Neuron (in vitro differentiated cells): ENCODE results near the gene PDE4D.
A peak's percentile ranks its signal among the peaks of the same experiment; 100 is the strongest.

Experiments
- H2AFZ ChIP-seq: one replicate; pipeline ENCODE4 v1.6.1; 2013; ENCODE audit warnings: low read depth, mild to moderate bottlenecking, inconsistent platforms, low read length, moderate library complexity
- H3K27me3 ChIP-seq: one replicate; pipeline ENCODE4 v1.6.1; 2013; ENCODE audit warnings: low read length; ENCODE audit not compliant: insufficient read depth
- H3K36me3 ChIP-seq: one replicate; pipeline ENCODE4 v1.6.1; 2013; ENCODE audit warnings: low read length; ENCODE audit not compliant: insufficient read depth
- H3K4me1 ChIP-seq: one replicate; pipeline ENCODE4 v1.6.1; 2013; ENCODE audit warnings: low read length; ENCODE audit not compliant: insufficient read depth
- H3K4me3 ChIP-seq: 2 replicates; pipeline ENCODE4 v1.5.1; 2013; ENCODE audit warnings: mild to moderate bottlenecking, low read length, moderate library complexity
- H3K9me3 ChIP-seq: one replicate; pipeline ENCODE4 v1.6.1; 2013; ENCODE audit warnings: low read length

Gene PDE4D

GRCh38 chr5:59188419-59189225 lies 704.9 kb downstream of the PDE4D start:
- peaks cover 27% of the 10 kb centered on the region for H3K4me1 ChIP-seq
- H3K36me3 ChIP-seq = peaks cover 2% of the 10 kb centered on the region
- H3K9me3 ChIP-seq = no peaks in the 10 kb centered on the region
- peak overlapping the region; percentile 46 for H2AFZ ChIP-seq
- no peaks in the 10 kb centered on the region for H3K27me3 ChIP-seq
- H3K4me3 ChIP-seq = peak overlapping the region; percentile 41

- peak overlapping the region; percentile 41 for H3K4me3 ChIP-seq
- no peaks in the 10 kb centered on the region for H3K9me3 ChIP-seq
- peak overlapping the region; percentile 46 for H2AFZ ChIP-seq
- H3K4me1 ChIP-seq = peaks cover 35% of the 10 kb centered on the region
- H3K27me3 ChIP-seq = no peaks in the 10 kb centered on the region
- no peaks in the 10 kb centered on the region for H3K36me3 ChIP-seq
Measured at GRCh38 chr5:59187857-59188256, 705.7 kb downstream of the PDE4D start.

GRCh38 chr5:59186623-59187022 lies 706.9 kb downstream of the PDE4D start:
- Histone ChIP-seq H2AFZ (no peak overlapping the region), H3K27me3 (no peaks in the 10 kb centered on the region), H3K36me3 (no peaks in the 10 kb centered on the region), H3K4me3 (no peak overlapping the region), H3K4me1 (peaks cover 38% of the 10 kb centered on the region), H3K9me3 (no peaks in the 10 kb centered on the region)

GRCh38 chr5:59185757-59186385 lies 707.7 kb downstream of the PDE4D start:
- Histone ChIP-seq H3K9me3 (no peaks in the 10 kb centered on the region), H3K4me3 (no peak overlapping the region), H3K36me3 (no peaks in the 10 kb centered on the region), H3K27me3 (no peaks in the 10 kb centered on the region), H2AFZ (no peak overlapping the region), H3K4me1 (peaks cover 38% of the 10 kb centered on the region)

- Histone ChIP-seq H2AFZ (no peak overlapping the region), H3K4me3 (no peak overlapping the region), H3K4me1 (peaks cover 34% of the 10 kb centered on the region), H3K9me3 (no peaks in the 10 kb centered on the region), H3K27me3 (no peaks in the 10 kb centered on the region), H3K36me3 (no peaks in the 10 kb centered on the region)
Measured at GRCh38 chr5:59184769-59185168, 708.8 kb downstream of the PDE4D start.

GRCh38 chr5:59182760-59183159 lies 710.8 kb downstream of the PDE4D start:
- H3K9me3 ChIP-seq = no peaks in the 10 kb centered on the region
- H3K4me3 ChIP-seq = no peak overlapping the region

GRCh38 chr5:59180515-59180914 lies 713.0 kb downstream of the PDE4D start:
- Histone ChIP-seq H3K4me1 (peaks cover 15% of the 10 kb centered on the region), H3K27me3 (no peaks in the 10 kb centered on the region), H2AFZ (no peak overlapping the region), H3K9me3 (no peaks in the 10 kb centered on the region), H3K36me3 (peaks cover 5% of the 10 kb centered on the region), H3K4me3 (no peak overlapping the region)

More at GRCh38 chr5:59182760-59183159, 710.8 kb downstream of the PDE4D start:
- Histone ChIP-seq H2AFZ (no peak overlapping the region), H3K27me3 (no peaks in the 10 kb centered on the region), H3K4me1 (peaks cover 19% of the 10 kb centered on the region), H3K36me3 (peaks cover 5% of the 10 kb centered on the region)

- Histone ChIP-seq H3K27me3 (no peaks in the 10 kb centered on the region), H3K4me1 (peaks cover 15% of the 10 kb centered on the region), H2AFZ (no peak overlapping the region)
Measured at GRCh38 chr5:59179704-59180103, 713.8 kb downstream of the PDE4D start.

GRCh38 chr5:59178482-59178881 lies 715.0 kb downstream of the PDE4D start:
- H3K27me3 ChIP-seq = no peaks in the 10 kb centered on the region
- H3K36me3 ChIP-seq = peaks cover 5% of the 10 kb centered on the region
- H3K4me3 ChIP-seq = no peak overlapping the region
- no peaks in the 10 kb centered on the region for H3K9me3 ChIP-seq
- H3K4me1 ChIP-seq = peaks cover 9% of the 10 kb centered on the region
- no peak overlapping the region for H2AFZ ChIP-seq

More at GRCh38 chr5:59179704-59180103, 713.8 kb downstream of the PDE4D start:
- H3K4me3 ChIP-seq = no peak overlapping the region
- H3K36me3 ChIP-seq = peaks cover 5% of the 10 kb centered on the region
- no peaks in the 10 kb centered on the region for H3K9me3 ChIP-seq

- Histone ChIP-seq H3K4me1 (peaks cover 5% of the 10 kb centered on the region), H3K36me3 (peaks cover 5% of the 10 kb centered on the region), H3K4me3 (no peak overlapping the region), H3K9me3 (no peaks in the 10 kb centered on the region), H3K27me3 (no peaks in the 10 kb centered on the region), H2AFZ (no peak overlapping the region)
Measured at GRCh38 chr5:59178071-59178470, 715.5 kb downstream of the PDE4D start.

- Histone ChIP-seq H2AFZ (no peak overlapping the region), H3K4me1 (peaks cover under 1% of the 10 kb centered on the region), H3K9me3 (no peaks in the 10 kb centered on the region), H3K36me3 (peaks cover 5% of the 10 kb centered on the region), H3K27me3 (no peaks in the 10 kb centered on the region), H3K4me3 (no peak overlapping the region)
Measured at GRCh38 chr5:59177644-59178043, 715.9 kb downstream of the PDE4D start.

- Histone ChIP-seq H3K36me3 (peaks cover 3% of the 10 kb centered on the region), H3K4me3 (no peak overlapping the region), H3K4me1 (no peaks in the 10 kb centered on the region), H3K9me3 (no peaks in the 10 kb centered on the region), H2AFZ (no peak overlapping the region), H3K27me3 (no peaks in the 10 kb centered on the region)
Measured at GRCh38 chr5:59174248-59174844, 719.2 kb downstream of the PDE4D start.

GRCh38 chr5:59173578-59173977 lies 719.9 kb downstream of the PDE4D start:
- H3K9me3 ChIP-seq = no peaks in the 10 kb centered on the region
- no peak overlapping the region for H3K4me3 ChIP-seq
- H2AFZ ChIP-seq = no peak overlapping the region
- no peaks in the 10 kb centered on the region for H3K4me1 ChIP-seq
- H3K27me3 ChIP-seq = no peaks in the 10 kb centered on the region
- no peaks in the 10 kb centered on the region for H3K36me3 ChIP-seq
